IMR-90 (cell line): ENCODE data around the gene CABP4. TPM values are rescaled to one million over a fixed set of nuclear protein-coding genes. Genes with fewer than 3 reads are reported as not detected.

ENCODE experiments used
- ATAC-seq: fragments of 200-7000 bp; cut with Tn5 transposase; 2 replicates; pipeline ENCODE4 v1.9.1; 2020; ENCODE audit warnings: low read depth, mild to moderate bottlenecking, moderate library complexity
- BruUV-seq: library from RNA; stranded (reverse); fragments of 400-500 nt; replicated peaks from 2 replicates; lab custom pipeline; 2021; lab: Mats Ljungman, UMichigan
- CTCF ChIA-PET: fragments of 300-600 bp; formaldehyde crosslinking; extraction: SDS; loops from one replicate; lab custom pipeline; 2021; ENCODE audit warnings: antibody characterized with exemption; lab: Yijun Ruan, JAX
- POLR2A ChIA-PET: fragments of 300-600 bp; sonication (Branson Sonifier 250); formaldehyde crosslinking; loops from one replicate; lab custom pipeline; 2022; ENCODE audit warnings: antibody characterized with exemption; ENCODE audit not compliant: unreplicated experiment; lab: Charles Lee
- DNase-seq: peaks from one replicate; pipeline ENCODE4 v3.0.0; 2013
- H2AFZ ChIP-seq: replicated peaks from 2 replicates; pipeline ENCODE3; 2013; ENCODE audit warnings: low read length, mild to moderate bottlenecking; ENCODE audit not compliant: poor library complexity
- H2AK5ac ChIP-seq: 2 replicates; pipeline ENCODE4 v1.6.1; 2013; ENCODE audit warnings: low read depth, low read length, inconsistent platforms
- H2AK9ac ChIP-seq: replicated peaks from 2 replicates; pipeline ENCODE3; 2013; ENCODE audit warnings: mild to moderate bottlenecking, low read depth, low read length, moderate library complexity; ENCODE audit not compliant: poor library complexity
- H2BK120ac ChIP-seq: 2 replicates; pipeline ENCODE4 v1.6.1; 2013; ENCODE audit warnings: low read depth, low read length, inconsistent platforms
- H2BK15ac ChIP-seq: 3 replicates; pipeline ENCODE4 v1.6.1; 2013; ENCODE audit warnings: low read depth, low read length, inconsistent platforms
- H2BK20ac ChIP-seq: 2 replicates; pipeline ENCODE4 v1.6.1; 2013; ENCODE audit warnings: low read depth, mild to moderate bottlenecking, inconsistent platforms, low read length, moderate library complexity
- H2BK5ac ChIP-seq: 2 replicates; pipeline ENCODE4 v1.6.1; 2013; ENCODE audit warnings: mild to moderate bottlenecking, low read depth, low read length, inconsistent platforms; ENCODE audit not compliant: poor library complexity, severe bottlenecking
- H3K14ac ChIP-seq: replicated peaks from 2 replicates; pipeline ENCODE4 v1.6.1; 2013; ENCODE audit warnings: low read depth, low read length, inconsistent platforms
- H3K18ac ChIP-seq: 2 replicates; pipeline ENCODE4 v1.6.1; 2013; ENCODE audit warnings: low read depth, low read length, control low read depth
- H3K23ac ChIP-seq: 2 replicates; pipeline ENCODE4 v1.6.1; 2013; ENCODE audit warnings: low read depth, low read length, inconsistent platforms
- H3K27ac ChIP-seq: 2 replicates; pipeline ENCODE4 v1.5.1; 2013; ENCODE audit warnings: mild to moderate bottlenecking, control low read depth, low read length; ENCODE audit not compliant: insufficient read depth
- H3K27me3 ChIP-seq: 2 replicates; pipeline ENCODE4 v1.6.1; 2013; ENCODE audit warnings: low read length; ENCODE audit not compliant: control insufficient read depth, insufficient read depth
- H3K36me3 ChIP-seq: 2 replicates; pipeline ENCODE4 v1.6.1; 2013; ENCODE audit warnings: low read length, mixed read lengths; ENCODE audit not compliant: control insufficient read depth, insufficient read depth
- H3K4ac ChIP-seq: 2 replicates; pipeline ENCODE4 v1.6.1; 2013; ENCODE audit warnings: low read depth, low read length, inconsistent platforms
- H3K4me1 ChIP-seq: 2 replicates; pipeline ENCODE4 v1.6.1; 2013; ENCODE audit warnings: low read length, mixed read lengths; ENCODE audit not compliant: control insufficient read depth, insufficient read depth
- H3K4me2 ChIP-seq: 2 replicates; pipeline ENCODE4 v1.6.1; 2013; ENCODE audit warnings: low read depth, mild to moderate bottlenecking, control low read depth, low read length, moderate library complexity
- H3K4me3 ChIP-seq: 2 replicates; pipeline ENCODE4 v1.5.1; 2013; ENCODE audit warnings: low read depth, mild to moderate bottlenecking, control low read depth, low read length, moderate library complexity; ENCODE audit not compliant: insufficient read depth
- H3K56ac ChIP-seq: 2 replicates; pipeline ENCODE4 v1.6.1; 2013; ENCODE audit warnings: low read length, inconsistent platforms; ENCODE audit not compliant: insufficient read depth; ENCODE audit errors: extremely low read depth
- H3K79me1 ChIP-seq, 2 experiments: 2 replicates each; pipeline ENCODE4 v1.6.1; 2013; ENCODE audit warnings: low read length in 2 of 2, inconsistent platforms in 1 of 2, low read depth in 1 of 2
- H3K9ac ChIP-seq: 2 replicates; pipeline ENCODE4 v1.6.1; 2013; ENCODE audit warnings: low read depth, low read length, control low read depth
- H3K9me1 ChIP-seq: 2 replicates; pipeline ENCODE4 v1.6.1; 2013; ENCODE audit warnings: low read length, inconsistent platforms; ENCODE audit not compliant: insufficient read depth
- H3K9me3 ChIP-seq: 2 replicates; pipeline ENCODE4 v1.6.1; 2013; ENCODE audit warnings: low read length; ENCODE audit not compliant: control insufficient read depth, insufficient read depth
- H4K20me1 ChIP-seq: 2 replicates; pipeline ENCODE4 v1.6.1; 2013; ENCODE audit warnings: low read length, inconsistent platforms; ENCODE audit not compliant: insufficient read depth
- H4K5ac ChIP-seq: 2 replicates; pipeline ENCODE4 v1.6.1; 2013; ENCODE audit warnings: mild to moderate bottlenecking, low read depth, low read length, control low read depth
- H4K8ac ChIP-seq, 2 experiments: 2 replicates each; pipeline ENCODE4 v1.6.1; 2013; ENCODE audit warnings: low read depth in 2 of 2, low read length in 2 of 2, control low read depth in 1 of 2, inconsistent platforms in 1 of 2
- H4K91ac ChIP-seq: 2 replicates; pipeline ENCODE4 v1.6.1; 2013; ENCODE audit warnings: low read depth, low read length, inconsistent platforms; ENCODE audit not compliant: insufficient read depth
- CEBPB ChIP-seq: IDR thresholded peaks from 2 replicates; pipeline ENCODE4 v1.6.1; 2012; ENCODE audit warnings: low read depth, low read length, improper control_type of control experiment
- CTCF ChIP-seq: conservative IDR thresholded peaks from 2 replicates; pipeline ENCODE4 v1.5.1; 2012; ENCODE audit warnings: mild to moderate bottlenecking, low read depth, low read length, improper control_type of control experiment
- RFX5 ChIP-seq: IDR thresholded peaks from 2 replicates; pipeline ENCODE4 v1.8.0; 2012; ENCODE audit warnings: low read depth, mild to moderate bottlenecking, low read length, moderate library complexity
- SMC3 ChIP-seq: fragments of 150-350 bp; IDR thresholded peaks from 2 replicates; pipeline ENCODE4 v1.6.1; 2016; ENCODE audit warnings: low read depth, mild to moderate bottlenecking, antibody characterized with exemption, low read length, moderate library complexity
- WGBS, 2 experiments: methylation state at CpG; one replicate each; pipeline versions ENCODE4 v1.1.5 to v1.1.7; 2013; ENCODE audit warnings: missing lambda C conversion rate in 2 of 2; ENCODE audit not compliant: insufficient read length in 1 of 2; ENCODE audit errors: extremely low coverage in 2 of 2; 5-methylcytosine and 5-hydroxymethylcytosine counted together
- dilution Hi-C: fragments of 300-500 bp; cut with HindIII; formaldehyde crosslinking; loops from one replicate; pipeline ENCODE4 v1.14.3; 2018; ENCODE audit warnings: low sequenced_read_pairs; ENCODE audit not compliant: unreplicated experiment
- in situ Hi-C: fragments of 300-500 bp; cut with MboI; formaldehyde crosslinking; loops from 3 replicates; pipeline ENCODE4 v1.14.3; 2019; ENCODE audit warnings: low sequenced_read_pairs, inconsistent platforms, mixed read lengths
- intact Hi-C: fragments of 100-400 bp; cut with micrococcal nuclease; formaldehyde crosslinking; loops from 2 replicates; pipeline ENCODE4 v1.10.0; 2022
- polyA plus RNA-seq, 3 experiments: library from polyadenylated mRNA; depleted of rRNA; stranded (reverse); fragments of >200 nt; gene quantifications; 2 replicates each; pipeline ENCODE4 v1.2.3, GENCODE V29; 2012; ENCODE audit warnings: low replicate concordance in 1 of 3
- total RNA-seq: library from RNA; depleted of rRNA; stranded (reverse); fragments of >200 nt; gene quantifications from 2 replicates; pipeline ENCODE4 v1.2.3, GENCODE V29; 2012

The CABP4 gene
- total and polyA plus RNA-seq, 2 of the 4 experiments (the other 2 are of a cell fraction) = not detected

- Histone ChIP-seq H3K36me3 (peaks cover 26% of the 10 kb centered on the region), H3K23ac (no peak overlapping the region), H3K14ac (no peak overlapping the region), H2AK9ac (no peak overlapping the region), H2BK15ac (no peak overlapping the region), H2AFZ (no peak overlapping the region), H3K9ac (no peak overlapping the region), H2BK120ac (no peak overlapping the region), H3K9me3 (no peaks in the 10 kb centered on the region), H2BK20ac (no peak overlapping the region), H3K4ac (no peak overlapping the region), H4K8ac (no peak overlapping the region), H3K79me1 (peaks cover 4 to 27% of the 10 kb centered on the region in 2 experiments; a peak in 3 of 4 replicates), H3K27me3 (no peaks in the 10 kb centered on the region), H2AK5ac (no peak overlapping the region), H3K56ac (no peak overlapping the region), H4K20me1 (no peaks in the 10 kb centered on the region), H4K91ac (no peak overlapping the region), H3K27ac (no peak overlapping the region), H2BK5ac (no peak overlapping the region), H4K5ac (no peak overlapping the region), H3K18ac (no peak overlapping the region), H3K4me3 (no peak overlapping the region), H3K4me2 (no peak overlapping the region), H3K9me1 (peaks cover 4% of the 10 kb centered on the region), H3K4me1 (peaks cover 3% of the 10 kb centered on the region; the same call in 1 of the 2 replicates)
- ATAC-seq (no peak), DNase-seq (no peak)
- intact Hi-C loops = no loop called here
- in situ Hi-C loops = no loop called here
- ChIA-PET POLR2A (no interaction called here), CTCF (no interaction called here)
- dilution Hi-C loops = no loop called here
- no TSS peak for BruUV-seq
- WGBS, 2 experiments = 97% methylated on average over 8 of the region's 26 CpGs; no CpG with 5 or more reads in 1 of the 2 experiments
- no peak for TF ChIP-seq SMC3
- TF ChIP-seq CEBPB = no peak
- no peak for TF ChIP-seq RFX5
- no peak for TF ChIP-seq CTCF
Observed at GRCh38 chr11:67499808-67500483, 44.8 kb downstream of the CABP4 start.
